Hepatocyte (in vitro differentiated cells): ENCODE data around the gene PIK3R1. TPM values are rescaled to one million over a fixed set of nuclear protein-coding genes. Genes with fewer than 3 reads are reported as not detected.

Experiments
- DNase-seq: peaks from one replicate; pipeline ENCODE4 v3.0.0-alpha.2; 2016; ENCODE audit warnings: low spot score
- H2AFZ ChIP-seq: fragments of 200-600 bp; sonication (generic); 2 replicates; pipeline ENCODE4 v1.6.0; 2016; ENCODE audit warnings: antibody characterized with exemption, mild to moderate bottlenecking
- H3K27ac ChIP-seq: fragments of 200-600 bp; sonication (generic); 2 replicates; pipeline ENCODE4 v1.5.1; 2016; ENCODE audit warnings: mild to moderate bottlenecking
- H3K27me3 ChIP-seq: fragments of 200-600 bp; sonication (generic); 2 replicates; pipeline ENCODE4 v1.6.1; 2016
- H3K36me3 ChIP-seq: fragments of 200-600 bp; sonication (generic); replicated peaks from 2 replicates; pipeline ENCODE4 v1.5.1; 2016; ENCODE audit warnings: low read depth; ENCODE audit not compliant: insufficient read depth
- H3K4me1 ChIP-seq: fragments of 200-600 bp; sonication (generic); 2 replicates; pipeline ENCODE4 v1.5.1; 2016; ENCODE audit warnings: mild to moderate bottlenecking, moderate library complexity; ENCODE audit not compliant: insufficient read depth
- H3K4me2 ChIP-seq: fragments of 200-600 bp; sonication (generic); 2 replicates; pipeline ENCODE4 v1.6.0; 2016
- H3K4me3 ChIP-seq: fragments of 200-600 bp; sonication (generic); 2 replicates; pipeline ENCODE4 v1.5.1; 2016; ENCODE audit warnings: mild to moderate bottlenecking
- H3K79me2 ChIP-seq: fragments of 200-600 bp; sonication (generic); 2 replicates; pipeline ENCODE4 v1.6.0; 2017; ENCODE audit warnings: mild to moderate bottlenecking
- H3K9me2 ChIP-seq: fragments of 200-600 bp; sonication (generic); replicated peaks from 2 replicates; pipeline ENCODE4 v1.6.0; 2017; ENCODE audit warnings: mild to moderate bottlenecking; ENCODE audit not compliant: insufficient read depth
- H3K9me3 ChIP-seq: fragments of 200-600 bp; sonication (generic); 2 replicates; pipeline ENCODE4 v1.5.1; 2016; ENCODE audit warnings: low read depth, mild to moderate bottlenecking
- H4K20me1 ChIP-seq: fragments of 200-600 bp; sonication (generic); 2 replicates; pipeline ENCODE4 v1.6.0; 2016; ENCODE audit warnings: mild to moderate bottlenecking; ENCODE audit not compliant: insufficient read depth, poor library complexity, severe bottlenecking
- EZH2 ChIP-seq: fragments of 200-600 bp; sonication (generic); IDR thresholded peaks from 2 replicates; pipeline ENCODE4 v1.6.1; 2016; ENCODE audit warnings: antibody characterized with exemption, mild to moderate bottlenecking, borderline replicate concordance
- EZH2phosphoT487 ChIP-seq: fragments of 200-600 bp; sonication (generic); IDR thresholded peaks from one replicate; pipeline ENCODE4 v1.6.1; 2018; ENCODE audit warnings: antibody characterized with exemption, mild to moderate bottlenecking, low read depth, moderate library complexity; ENCODE audit not compliant: unreplicated experiment, severe bottlenecking
- WGBS: methylation state at CpG from one replicate; pipeline ENCODE4 v1.1.6; 2016; ENCODE audit warnings: low lambda C conversion rate; ENCODE audit errors: missing lambda C conversion rate; 5-methylcytosine and 5-hydroxymethylcytosine counted together
- polyA plus RNA-seq: library from polyadenylated mRNA; unstranded; fragments of >200 nt; fragmentation: Nextera tagmentation; extraction: Ambion mirVana; gene quantifications from 2 replicates; pipeline ENCODE4 v1.2.1, GENCODE V29; 2016
- total RNA-seq: library from RNA; depleted of rRNA; stranded (reverse); fragments of >200 nt; gene quantifications from 2 replicates; pipeline ENCODE4 v1.2.3, GENCODE V29; 2014
- TF ChIP-seq, protein P1 (sequence below): fragments of 200-600 bp; sonication (generic); IDR thresholded peaks from 2 replicates; pipeline ENCODE4 v1.5.1; 2016; ENCODE audit warnings: antibody characterized with exemption, mild to moderate bottlenecking; ENCODE audit not compliant: poor library complexity

Gene PIK3R1
- total and polyA plus RNA-seq, 2 experiments from 2014 or later = 38.9 to 109 TPM

GRCh38 chr5:68266457-68266856 lies 50.9 kb downstream of the PIK3R1 start:
- peaks cover 61% of the 10 kb centered on the region for H4K20me1 ChIP-seq
- peak overlapping the region; percentile 25 for H3K4me2 ChIP-seq
- no peaks in the 10 kb centered on the region for H3K9me3 ChIP-seq
- peak overlapping the region; percentile 21 for H3K27ac ChIP-seq
- no peak overlapping the region for H3K4me3 ChIP-seq
- 78% methylated on average over 1 of the region's 1 CpG for WGBS
- peaks cover 63% of the 10 kb centered on the region for H3K4me1 ChIP-seq
- no peak for DNase-seq
- H3K27me3 ChIP-seq = no peaks in the 10 kb centered on the region
- TF ChIP-seq EZH2phosphoT487 = no peak
- no peak for TF ChIP-seq EZH2
- TF ChIP-seq, protein P1, sequence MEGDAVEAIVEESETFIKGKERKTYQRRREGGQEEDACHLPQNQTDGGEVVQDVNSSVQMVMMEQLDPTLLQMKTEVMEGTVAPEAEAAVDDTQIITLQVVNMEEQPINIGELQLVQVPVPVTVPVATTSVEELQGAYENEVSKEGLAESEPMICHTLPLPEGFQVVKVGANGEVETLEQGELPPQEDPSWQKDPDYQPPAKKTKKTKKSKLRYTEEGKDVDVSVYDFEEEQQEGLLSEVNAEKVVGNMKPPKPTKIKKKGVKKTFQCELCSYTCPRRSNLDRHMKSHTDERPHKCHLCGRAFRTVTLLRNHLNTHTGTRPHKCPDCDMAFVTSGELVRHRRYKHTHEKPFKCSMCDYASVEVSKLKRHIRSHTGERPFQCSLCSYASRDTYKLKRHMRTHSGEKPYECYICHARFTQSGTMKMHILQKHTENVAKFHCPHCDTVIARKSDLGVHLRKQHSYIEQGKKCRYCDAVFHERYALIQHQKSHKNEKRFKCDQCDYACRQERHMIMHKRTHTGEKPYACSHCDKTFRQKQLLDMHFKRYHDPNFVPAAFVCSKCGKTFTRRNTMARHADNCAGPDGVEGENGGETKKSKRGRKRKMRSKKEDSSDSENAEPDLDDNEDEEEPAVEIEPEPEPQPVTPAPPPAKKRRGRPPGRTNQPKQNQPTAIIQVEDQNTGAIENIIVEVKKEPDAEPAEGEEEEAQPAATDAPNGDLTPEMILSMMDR = no peak
- H3K79me2 ChIP-seq = peaks cover 98% of the 10 kb centered on the region
- H3K36me3 ChIP-seq = no peaks in the 10 kb centered on the region
- no peak overlapping the region for H2AFZ ChIP-seq
- no peaks in the 10 kb centered on the region for H3K9me2 ChIP-seq

DNA sequence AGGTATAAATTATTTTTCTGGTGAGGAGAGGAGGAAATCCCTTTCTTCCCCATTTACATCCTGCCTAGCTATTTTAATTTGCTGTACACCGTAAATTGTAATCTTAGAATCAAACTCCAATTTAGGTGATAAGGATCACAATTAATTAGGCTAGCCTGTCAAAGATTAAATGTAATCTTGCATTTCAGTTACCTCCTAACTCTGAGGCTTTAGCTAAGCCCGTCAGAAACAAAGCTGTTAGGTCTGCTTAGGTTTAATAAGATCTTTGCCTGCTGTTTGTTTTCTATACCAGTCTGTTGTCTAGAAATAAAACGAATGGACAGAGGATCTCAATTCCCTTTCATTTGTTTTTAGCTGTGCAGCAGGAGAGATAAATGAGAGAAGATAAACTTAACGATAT lies 51.5 kb downstream of the PIK3R1 start:
- peaks cover 57% of the 10 kb centered on the region for H3K4me1 ChIP-seq
- peaks cover 67% of the 10 kb centered on the region for H4K20me1 ChIP-seq
- no peak for DNase-seq
- H3K4me2 ChIP-seq = peak overlapping the region; percentile 25
- H2AFZ ChIP-seq = no peak overlapping the region
- no peaks in the 10 kb centered on the region for H3K36me3 ChIP-seq
- WGBS = 50% methylated on average over 4 of the region's 4 CpGs
- peak overlapping the region; percentile 21 for H3K27ac ChIP-seq
- H3K9me2 ChIP-seq = no peaks in the 10 kb centered on the region
- H3K27me3 ChIP-seq = no peaks in the 10 kb centered on the region
- no peak overlapping the region for H3K4me3 ChIP-seq
- no peaks in the 10 kb centered on the region for H3K9me3 ChIP-seq
- peaks cover 98% of the 10 kb centered on the region for H3K79me2 ChIP-seq
- TF ChIP-seq EZH2phosphoT487 (no peak), EZH2 (no peak)
- TF ChIP-seq, protein P1 = no peak

DNA sequence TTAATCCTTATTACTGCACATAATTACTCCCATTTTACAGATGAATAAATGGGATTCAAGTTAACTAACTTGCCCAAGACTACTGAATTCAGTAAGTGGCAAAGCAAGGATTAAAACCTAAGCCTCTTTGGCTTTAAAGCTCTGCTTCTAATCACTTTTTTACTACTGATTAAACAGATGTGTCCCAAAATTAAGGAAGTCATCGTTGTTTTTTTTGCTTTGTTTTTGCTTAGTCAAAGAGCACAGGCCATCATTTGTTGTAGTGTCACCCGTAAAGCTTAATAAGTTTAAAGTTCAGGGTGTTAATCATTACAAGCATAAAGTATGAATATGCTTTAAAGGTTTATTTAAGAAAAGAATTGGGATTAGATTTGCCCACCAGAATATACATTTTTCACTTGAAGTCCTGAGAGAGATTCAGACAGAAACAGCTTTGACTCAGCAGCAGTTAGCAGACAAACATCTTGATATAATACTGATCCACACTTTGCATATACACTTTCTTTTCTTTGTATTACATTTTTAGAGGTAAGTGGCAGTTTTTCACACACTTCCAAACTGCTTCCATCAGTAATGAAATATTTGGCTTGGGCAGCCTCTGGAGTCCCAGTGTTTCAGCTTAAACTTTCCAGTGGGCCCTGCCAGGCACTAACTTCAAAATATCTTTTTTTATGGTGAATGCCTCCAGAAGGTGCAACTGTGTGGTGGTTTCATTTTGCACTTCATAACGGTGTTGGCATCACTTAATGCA lies 52.7 kb downstream of the PIK3R1 start:
- Histone ChIP-seq H3K9me2 (no peaks in the 10 kb centered on the region), H2AFZ (no peak overlapping the region), H3K27ac (no peak overlapping the region), H3K4me2 (no peak overlapping the region), H4K20me1 (peaks cover 74% of the 10 kb centered on the region), H3K4me1 (peaks cover 56% of the 10 kb centered on the region), H3K4me3 (no peak overlapping the region), H3K36me3 (no peaks in the 10 kb centered on the region), H3K9me3 (no peaks in the 10 kb centered on the region), H3K79me2 (peaks cover 99% of the 10 kb centered on the region), H3K27me3 (no peaks in the 10 kb centered on the region)
- no peak for DNase-seq
- TF ChIP-seq, protein P1 = no peak
- no peak for TF ChIP-seq EZH2
- TF ChIP-seq EZH2phosphoT487 = no peak
- 66% methylated on average over 3 of the region's 3 CpGs for WGBS
